Measurements from ENCODE around the gene PSME4. TPM values are rescaled to one million over a fixed set of nuclear protein-coding genes. Genes with fewer than 3 reads are reported as not detected.

The PSME4 gene
- total and polyA plus RNA-seq, 2 of the 13 experiments (the other 11 are each of a cell fraction or from before 2014, with no cell fraction given), result 52.1 to 77.8 TPM

DNA sequence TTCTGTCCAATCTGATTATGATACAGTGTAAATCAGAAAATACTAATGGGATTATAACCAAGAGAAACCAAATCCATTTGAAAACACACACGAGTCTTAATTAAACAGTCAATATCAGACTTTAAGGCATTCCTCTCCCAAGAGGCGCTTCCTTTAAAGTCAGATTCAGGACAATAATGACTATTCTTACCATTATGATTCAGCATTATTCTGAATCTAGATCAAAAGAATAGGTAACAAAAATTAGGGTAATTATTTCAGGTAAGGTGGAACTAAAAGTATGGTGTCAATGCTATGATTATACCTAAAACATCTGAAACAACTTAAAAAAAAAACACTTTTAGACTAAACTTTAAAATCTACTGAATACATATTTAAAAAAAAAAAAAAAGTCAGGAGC lies 12.3 kb downstream of the PSME4 start:
- Histone ChIP-seq H3K36me3 (replicated peaks in 1 of 2; ENCODE audit: control insufficient read depth in 1 of 2, insufficient read depth in 2 of 2, low read length in 2 of 2) (no peaks in the 10 kb centered on the region; a peak in 2 of 5 replicates), H3K9me3 (ENCODE audit: low read length) (no peaks in the 10 kb centered on the region), H3K79me2 (ENCODE audit: insufficient read depth, low read length) (peaks cover 97% of the 10 kb centered on the region), H3K9ac (ENCODE audit: insufficient read depth, low read depth, low read length) (no peak overlapping the region), H3K4me2 (ENCODE audit: low read depth, low read length) (no peak overlapping the region), H4K20me1 (ENCODE audit: insufficient read depth, low read length) (peaks cover 42% of the 10 kb centered on the region), H3K27me3 (ENCODE audit: control insufficient read depth in 1 of 2, insufficient read depth in 2 of 2, low read length in 2 of 2) (no peaks in the 10 kb centered on the region), H2AFZ (ENCODE audit: low read length) (no peak overlapping the region), H3K27ac (ENCODE audit: extremely low read length, insufficient read depth, low read length) (no peak overlapping the region), H3K4me1 (ENCODE audit: insufficient read depth, low read length) (peaks cover 21% of the 10 kb centered on the region), H3K4me3 (replicated peaks in 1 of 3; ENCODE audit: insufficient read depth in 1 of 3, low read depth in 2 of 3, low read length in 3 of 3) (no peak overlapping the region)
- in situ Hi-C loops (cut with HindIII; ENCODE audit: extremely low pct_ligation_motif_present, low pct_unique_long_range_greater_than_20kb) (no loop called here), intact Hi-C loops (cut with micrococcal nuclease; ENCODE audit: unreplicated experiment) (no loop called here)
- WGBS (ENCODE audit: low lambda C conversion rate), result 95% methylated on average over 2 of the region's 2 CpGs
- no peak for ATAC-seq
- no TSS peak for BruUV-seq (replicated peaks)
- FAIRE-seq, result no peak
- CTCF ChIA-PET (ENCODE audit: low intra/inter-chr PET ratio, low total read pairs), result no interaction called here
- POLR2A ChIA-PET, result no interaction called here
- TF ChIP-seq, protein P1, sequence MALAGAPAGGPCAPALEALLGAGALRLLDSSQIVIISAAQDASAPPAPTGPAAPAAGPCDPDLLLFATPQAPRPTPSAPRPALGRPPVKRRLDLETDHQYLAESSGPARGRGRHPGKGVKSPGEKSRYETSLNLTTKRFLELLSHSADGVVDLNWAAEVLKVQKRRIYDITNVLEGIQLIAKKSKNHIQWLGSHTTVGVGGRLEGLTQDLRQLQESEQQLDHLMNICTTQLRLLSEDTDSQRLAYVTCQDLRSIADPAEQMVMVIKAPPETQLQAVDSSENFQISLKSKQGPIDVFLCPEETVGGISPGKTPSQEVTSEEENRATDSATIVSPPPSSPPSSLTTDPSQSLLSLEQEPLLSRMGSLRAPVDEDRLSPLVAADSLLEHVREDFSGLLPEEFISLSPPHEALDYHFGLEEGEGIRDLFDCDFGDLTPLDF (CRISPR knock-in tag; IDR thresholded peaks at IDR 0.05), result no peak
- TF ChIP-seq ZNF225 (CRISPR knock-in tag; IDR thresholded peaks at IDR 0.05), result no peak
- TF ChIP-seq, protein P2, sequence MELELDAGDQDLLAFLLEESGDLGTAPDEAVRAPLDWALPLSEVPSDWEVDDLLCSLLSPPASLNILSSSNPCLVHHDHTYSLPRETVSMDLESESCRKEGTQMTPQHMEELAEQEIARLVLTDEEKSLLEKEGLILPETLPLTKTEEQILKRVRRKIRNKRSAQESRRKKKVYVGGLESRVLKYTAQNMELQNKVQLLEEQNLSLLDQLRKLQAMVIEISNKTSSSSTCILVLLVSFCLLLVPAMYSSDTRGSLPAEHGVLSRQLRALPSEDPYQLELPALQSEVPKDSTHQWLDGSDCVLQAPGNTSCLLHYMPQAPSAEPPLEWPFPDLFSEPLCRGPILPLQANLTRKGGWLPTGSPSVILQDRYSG (CRISPR knock-in tag; IDR thresholded peaks at IDR 0.05), result no peak
- TF ChIP-seq, protein P3, sequence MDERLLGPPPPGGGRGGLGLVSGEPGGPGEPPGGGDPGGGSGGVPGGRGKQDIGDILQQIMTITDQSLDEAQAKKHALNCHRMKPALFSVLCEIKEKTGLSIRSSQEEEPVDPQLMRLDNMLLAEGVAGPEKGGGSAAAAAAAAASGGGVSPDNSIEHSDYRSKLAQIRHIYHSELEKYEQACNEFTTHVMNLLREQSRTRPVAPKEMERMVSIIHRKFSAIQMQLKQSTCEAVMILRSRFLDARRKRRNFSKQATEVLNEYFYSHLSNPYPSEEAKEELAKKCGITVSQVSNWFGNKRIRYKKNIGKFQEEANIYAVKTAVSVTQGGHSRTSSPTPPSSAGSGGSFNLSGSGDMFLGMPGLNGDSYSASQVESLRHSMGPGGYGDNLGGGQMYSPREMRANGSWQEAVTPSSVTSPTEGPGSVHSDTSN (CRISPR knock-in tag; IDR thresholded peaks at IDR 0.05), result no peak
- no peak for TF ChIP-seq ZNF329 (CRISPR knock-in tag; IDR thresholded peaks at IDR 0.05; ENCODE audit: low read depth)
- TF ChIP-seq KLF13 (CRISPR knock-in tag; IDR thresholded peaks at IDR 0.05), result no peak
- TF ChIP-seq ZSCAN25 (CRISPR knock-in tag; IDR thresholded peaks at IDR 0.05), result no peak
- no peak for TF ChIP-seq BCL6 (CRISPR knock-in tag; IDR thresholded peaks at IDR 0.05)
- no peak for TF ChIP-seq RXRB (CRISPR knock-in tag; IDR thresholded peaks at IDR 0.05; ENCODE audit: borderline replicate concordance)
- no peak for TF ChIP-seq MLLT10 (CRISPR knock-in tag; IDR thresholded peaks at IDR 0.05)
- TF ChIP-seq, protein P4, sequence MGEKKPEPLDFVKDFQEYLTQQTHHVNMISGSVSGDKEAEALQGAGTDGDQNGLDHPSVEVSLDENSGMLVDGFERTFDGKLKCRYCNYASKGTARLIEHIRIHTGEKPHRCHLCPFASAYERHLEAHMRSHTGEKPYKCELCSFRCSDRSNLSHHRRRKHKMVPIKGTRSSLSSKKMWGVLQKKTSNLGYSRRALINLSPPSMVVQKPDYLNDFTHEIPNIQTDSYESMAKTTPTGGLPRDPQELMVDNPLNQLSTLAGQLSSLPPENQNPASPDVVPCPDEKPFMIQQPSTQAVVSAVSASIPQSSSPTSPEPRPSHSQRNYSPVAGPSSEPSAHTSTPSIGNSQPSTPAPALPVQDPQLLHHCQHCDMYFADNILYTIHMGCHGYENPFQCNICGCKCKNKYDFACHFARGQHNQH (CRISPR knock-in tag; IDR thresholded peaks at IDR 0.05), result no peak
- TF ChIP-seq ZNF17 (CRISPR knock-in tag; IDR thresholded peaks at IDR 0.05), result no peak
- no peak for TF ChIP-seq XRCC5 (optimal IDR thresholded peaks at IDR 0.05; ENCODE audit: low read length)
- TF ChIP-seq, protein P5, sequence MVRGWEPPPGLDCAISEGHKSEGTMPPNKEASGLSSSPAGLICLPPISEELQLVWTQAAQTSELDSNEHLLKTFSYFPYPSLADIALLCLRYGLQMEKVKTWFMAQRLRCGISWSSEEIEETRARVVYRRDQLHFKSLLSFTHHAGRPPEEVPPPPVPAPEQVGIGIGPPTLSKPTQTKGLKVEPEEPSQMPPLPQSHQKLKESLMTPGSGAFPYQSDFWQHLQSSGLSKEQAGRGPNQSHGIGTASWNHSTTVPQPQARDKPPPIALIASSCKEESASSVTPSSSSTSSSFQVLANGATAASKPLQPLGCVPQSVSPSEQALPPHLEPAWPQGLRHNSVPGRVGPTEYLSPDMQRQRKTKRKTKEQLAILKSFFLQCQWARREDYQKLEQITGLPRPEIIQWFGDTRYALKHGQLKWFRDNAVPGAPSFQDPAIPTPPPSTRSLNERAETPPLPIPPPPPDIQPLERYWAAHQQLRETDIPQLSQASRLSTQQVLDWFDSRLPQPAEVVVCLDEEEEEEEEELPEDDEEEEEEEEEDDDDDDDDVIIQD (CRISPR knock-in tag; IDR thresholded peaks at IDR 0.05; ENCODE audit: low read depth), result no peak
- TF ChIP-seq RORA (CRISPR knock-in tag; IDR thresholded peaks at IDR 0.05), result no peak
- TF ChIP-seq KLF15 (CRISPR knock-in tag; IDR thresholded peaks at IDR 0.05; ENCODE audit: borderline replicate concordance), result no peak
- TF ChIP-seq CREB1 (IDR thresholded peaks at IDR 0.05), result no peak
- no peak for TF ChIP-seq CREB1 (CRISPR knock-in tag; IDR thresholded peaks at IDR 0.05)
- no peak for DNase-seq (ENCODE audit: low spot score)

All from HepG2 (cell line).